ENCODE data around the gene PPY. TPM values are rescaled to one million over a fixed set of nuclear protein-coding genes. Genes with fewer than 3 reads are reported as not detected.
"Not testable (repeated sequence)": the region's sequence is repeated elsewhere in the genome, so short reads cannot be mapped to it uniquely, and the experiment has no call there.

The PPY gene
- polyA plus RNA-seq, 4 donors: 0.34 to 0.65 TPM; not detected in 2

DNA sequence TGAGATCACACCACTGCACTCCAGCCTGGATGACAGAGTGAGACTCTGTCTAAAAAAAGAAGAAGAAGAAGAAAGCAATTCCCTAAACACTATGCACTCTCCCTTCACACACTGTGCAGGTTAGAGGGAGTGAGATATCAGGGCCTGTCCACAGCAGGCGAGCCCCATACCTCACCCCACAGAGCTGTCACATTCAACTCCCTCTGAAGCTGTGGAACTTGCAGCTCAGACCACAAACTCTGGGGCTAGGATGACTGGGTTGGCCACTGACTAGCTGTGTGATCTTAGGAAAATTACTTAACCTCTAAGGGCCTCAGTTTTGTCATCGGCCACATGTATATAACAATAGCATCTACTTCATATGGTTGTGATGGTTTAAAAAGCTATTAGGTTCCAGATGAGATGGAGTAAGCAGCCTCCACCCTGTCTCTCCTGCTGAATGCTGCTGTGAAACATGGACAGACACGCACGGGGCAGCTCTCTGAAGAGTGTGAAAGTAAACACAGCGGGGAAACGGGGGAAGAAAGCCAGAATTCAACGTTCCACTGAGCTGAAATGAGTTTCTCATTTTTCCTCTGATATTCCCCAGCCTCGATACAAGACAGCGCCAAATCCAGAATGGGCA lies 25.1 kb upstream of the PPY start:
- no peak for DNase-seq (ENCODE audit: low read depth in 4 of 4, low spot score in 3 of 4)

DNA sequence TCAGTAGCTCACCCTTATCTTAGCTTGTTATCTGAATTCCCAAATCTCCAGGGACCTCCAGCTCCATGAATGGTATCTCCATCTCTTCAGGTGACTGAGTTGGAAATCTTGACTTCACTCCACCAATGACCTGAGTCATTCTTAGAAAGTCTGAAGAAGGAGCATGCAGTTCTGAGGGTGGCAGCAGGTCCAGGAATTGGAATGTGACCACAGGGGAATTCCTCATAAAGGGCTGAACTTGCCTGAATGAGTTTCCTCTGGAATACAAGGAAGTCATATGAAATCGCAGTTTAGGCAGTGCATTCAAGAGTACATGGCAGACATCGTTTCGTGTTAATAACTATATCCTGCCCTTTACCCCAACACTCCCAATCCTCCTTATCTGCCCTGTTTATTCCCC lies 24.0 kb upstream of the PPY start:
- DNase-seq (ENCODE audit: low read depth in 4 of 4, low spot score in 3 of 4): no peak

DNA sequence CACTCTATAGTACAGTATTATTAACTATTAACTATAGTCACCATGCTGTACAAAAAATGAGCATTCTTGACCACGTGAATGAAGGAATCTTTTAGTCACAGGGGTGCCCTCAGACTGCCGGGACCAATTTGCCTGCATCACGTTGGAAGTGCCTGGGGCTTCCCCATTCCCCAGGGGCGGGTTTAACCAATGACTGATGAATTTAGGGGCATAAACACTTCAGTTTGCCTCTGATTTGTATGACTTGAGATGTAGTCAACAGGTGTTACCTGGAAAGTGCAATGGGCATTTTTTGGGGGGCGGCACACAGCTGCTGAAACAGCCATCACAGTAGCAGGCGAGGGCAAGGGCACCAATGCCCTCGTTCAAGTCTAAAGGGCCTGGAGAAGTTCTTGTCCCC lies 20.2 kb upstream of the PPY start:
- DNase-seq (ENCODE audit: low read depth in 4 of 4, low spot score in 3 of 4): no peak

DNA sequence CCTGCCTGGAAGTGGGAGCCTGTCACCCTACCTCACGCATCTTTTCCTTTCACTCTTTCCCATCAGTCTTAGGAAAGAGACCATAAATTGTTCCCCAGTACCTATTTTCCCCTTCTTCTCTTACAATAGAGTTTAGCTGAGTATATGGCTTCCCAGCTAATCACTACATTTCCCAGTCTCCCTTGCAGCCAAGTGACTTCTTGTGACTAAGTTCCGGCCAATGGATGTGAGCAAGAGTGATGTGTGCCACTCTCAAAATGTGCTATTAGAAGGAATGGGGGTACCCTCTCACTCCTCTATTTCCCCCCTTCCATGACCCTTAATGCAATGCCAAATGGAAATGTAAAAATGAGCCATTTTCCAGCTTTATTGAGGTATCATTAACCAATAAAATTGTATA lies 19.7 kb upstream of the PPY start:
- DNase-seq (ENCODE audit: low read depth in 4 of 4, low spot score in 3 of 4): no peak

DNA sequence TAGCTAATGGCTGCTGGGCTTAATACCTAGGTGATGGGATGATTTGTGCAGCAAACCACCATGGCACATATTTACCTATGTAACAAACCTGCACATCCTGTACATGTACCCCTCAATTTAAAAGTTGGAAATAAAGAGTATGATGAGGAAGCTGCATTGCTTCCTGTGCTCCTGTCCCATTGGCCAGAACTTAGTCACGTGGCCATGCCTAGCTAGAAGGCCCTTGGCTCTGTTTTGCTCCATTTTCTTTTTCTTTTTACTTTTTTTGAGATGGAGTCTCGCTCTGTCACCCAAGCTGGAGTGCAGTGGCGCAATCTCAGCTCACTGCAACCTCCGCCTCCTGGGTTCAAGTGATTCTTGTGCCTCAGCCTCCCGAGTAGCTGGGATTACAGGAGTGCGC lies 19.0 kb upstream of the PPY start:
- DNase-seq (ENCODE audit: low read depth in 4 of 4, low spot score in 3 of 4): not testable (repeated sequence)

DNA sequence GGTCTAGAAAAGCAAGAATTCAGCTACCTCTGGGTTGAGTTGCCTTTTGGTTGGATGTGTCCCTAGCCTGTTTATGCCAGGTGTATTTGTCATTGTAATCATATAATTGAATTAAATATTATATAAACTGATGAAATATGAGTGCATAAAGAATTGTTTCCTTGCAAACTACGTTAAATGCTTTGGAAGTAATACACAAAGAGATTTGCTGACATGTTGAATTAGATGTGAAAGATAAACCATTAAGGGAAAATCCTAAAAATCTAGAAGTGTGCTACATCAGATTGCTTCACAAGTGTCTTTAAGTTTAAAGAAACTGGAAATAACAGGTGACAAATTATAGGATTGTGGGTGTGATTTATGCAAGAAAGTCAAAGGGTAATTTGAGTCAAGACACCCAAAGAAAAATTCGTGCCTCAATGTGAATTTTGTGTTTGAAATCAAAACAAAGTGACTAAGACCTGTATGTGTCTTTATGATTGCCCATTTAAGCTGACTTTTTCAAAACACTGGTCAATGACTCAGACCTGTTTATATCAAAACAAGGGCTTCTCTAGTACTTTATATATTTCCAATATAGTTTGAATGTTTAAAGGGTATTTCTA lies 16.6 kb upstream of the PPY start:
- DNase-seq (ENCODE audit: low read depth in 4 of 4, low spot score in 3 of 4): no peak

DNA sequence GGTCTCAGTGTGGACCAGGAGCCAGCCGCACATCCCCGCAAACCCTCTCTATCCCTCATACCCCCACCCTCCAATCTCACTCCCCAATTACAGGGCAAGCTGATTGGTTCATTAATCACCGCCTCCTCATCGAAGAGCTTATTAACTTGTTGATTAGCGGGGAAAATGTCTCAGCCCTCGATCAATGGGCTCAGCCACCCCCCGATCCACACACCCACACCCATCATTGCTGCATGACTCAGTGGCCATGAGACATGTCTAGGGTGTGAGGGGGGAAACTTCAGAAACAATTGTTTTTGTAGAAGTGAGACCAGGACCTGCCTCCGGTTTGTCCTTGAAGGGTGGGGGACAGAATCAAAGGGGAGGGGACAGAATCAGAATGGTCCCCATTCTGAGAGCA lies 13.9 kb upstream of the PPY start:
- no peak for DNase-seq (ENCODE audit: low read depth in 4 of 4, low spot score in 3 of 4)

DNA sequence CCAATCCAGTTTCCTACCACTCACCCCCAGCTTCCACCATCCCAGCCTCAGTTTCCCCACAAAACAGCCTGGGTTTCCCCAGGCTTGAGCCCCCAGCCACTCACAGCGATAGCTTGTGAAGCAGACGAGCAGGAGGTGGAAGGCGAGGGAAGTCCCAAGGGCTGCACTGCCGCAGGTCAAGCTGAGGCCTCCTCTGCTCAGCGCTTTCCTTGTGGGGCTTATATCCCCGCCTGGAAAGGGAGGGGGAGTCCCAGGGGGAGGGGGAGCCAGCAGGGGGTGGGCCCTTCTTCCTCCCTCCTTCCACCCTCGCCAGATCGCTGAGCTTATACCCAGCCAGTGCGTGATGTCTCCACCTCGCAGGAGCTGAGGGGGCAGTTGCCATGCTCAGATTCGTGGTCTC lies 11.5 kb upstream of the PPY start, which contains the start of gene PYY:
PYY (minus strand) TSS at position 195 of the 400 bp plus-strand sequence. CDS start 457 bp downstream, outside the sequence.
- DNase-seq (ENCODE audit: low read depth in 4 of 4, low spot score in 3 of 4): no peak

DNA sequence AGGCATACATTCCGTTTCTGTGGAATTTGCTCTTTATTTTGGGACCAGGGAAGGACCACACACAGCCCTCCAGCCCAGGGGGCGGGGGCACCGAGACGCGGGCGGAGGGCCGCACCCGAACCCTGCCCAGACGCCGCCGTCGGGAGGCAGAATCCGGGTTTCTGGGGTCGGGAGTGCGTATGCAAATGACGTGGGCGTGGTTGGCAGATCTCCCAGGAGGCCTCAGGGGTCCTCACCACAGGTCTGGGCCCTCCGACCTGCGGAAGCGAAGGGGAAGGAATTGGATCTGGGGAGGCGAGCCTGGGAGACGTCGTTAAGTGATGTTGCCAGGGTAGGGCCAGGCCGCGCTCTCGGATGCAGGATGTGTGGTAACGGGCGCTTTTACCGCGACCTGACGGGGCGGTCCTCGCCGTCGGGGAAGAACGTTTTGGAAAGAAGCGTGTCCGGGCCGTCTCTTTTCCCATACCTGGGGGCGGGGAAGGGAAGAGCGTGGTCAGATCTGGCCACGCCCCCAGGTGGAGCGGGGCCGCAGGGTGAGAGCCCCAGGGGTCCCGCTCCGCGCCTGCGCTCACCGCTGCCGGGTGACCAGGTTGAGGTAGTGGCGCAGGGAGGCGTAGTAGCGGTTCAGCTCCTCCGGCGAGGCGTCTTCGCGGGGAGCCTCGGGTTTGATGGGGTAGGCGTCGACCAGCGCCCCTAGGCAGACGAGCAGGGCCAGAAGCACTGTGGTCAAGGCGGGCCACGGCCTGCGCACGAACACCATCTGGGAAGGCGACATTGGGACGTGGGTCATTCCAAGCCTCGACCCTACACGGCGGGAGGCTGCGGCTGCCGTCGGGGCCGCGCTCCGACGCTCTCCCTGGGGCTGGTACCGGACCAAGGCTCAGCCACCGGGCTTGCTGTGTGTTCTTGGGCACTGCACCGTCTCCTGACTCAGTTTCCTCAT lies 10.7 kb upstream of the PPY start:
- no peak for DNase-seq (ENCODE audit: low read depth in 4 of 4, low spot score in 3 of 4)

DNA sequence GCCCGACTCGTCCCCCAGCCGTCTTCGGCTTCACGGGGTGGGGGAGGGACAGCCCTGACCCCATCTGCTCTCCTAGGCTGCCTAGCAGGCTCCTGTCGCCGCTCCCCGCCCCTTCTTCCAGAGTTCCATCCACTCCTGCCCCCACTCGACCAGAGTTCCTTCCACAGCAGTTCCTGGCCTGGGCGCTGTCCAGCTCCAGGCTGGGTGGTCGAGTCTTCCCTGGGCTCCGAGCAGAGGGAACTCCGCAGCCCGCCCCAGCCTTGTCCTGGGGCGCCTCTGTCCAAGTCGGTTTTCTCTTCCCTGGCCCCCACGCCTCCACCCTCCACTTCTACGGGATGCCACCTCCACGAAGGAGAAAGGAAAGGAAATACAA lies 10.1 kb upstream of the PPY start:
- no peak for DNase-seq (ENCODE audit: low read depth in 4 of 4, low spot score in 3 of 4)

DNA sequence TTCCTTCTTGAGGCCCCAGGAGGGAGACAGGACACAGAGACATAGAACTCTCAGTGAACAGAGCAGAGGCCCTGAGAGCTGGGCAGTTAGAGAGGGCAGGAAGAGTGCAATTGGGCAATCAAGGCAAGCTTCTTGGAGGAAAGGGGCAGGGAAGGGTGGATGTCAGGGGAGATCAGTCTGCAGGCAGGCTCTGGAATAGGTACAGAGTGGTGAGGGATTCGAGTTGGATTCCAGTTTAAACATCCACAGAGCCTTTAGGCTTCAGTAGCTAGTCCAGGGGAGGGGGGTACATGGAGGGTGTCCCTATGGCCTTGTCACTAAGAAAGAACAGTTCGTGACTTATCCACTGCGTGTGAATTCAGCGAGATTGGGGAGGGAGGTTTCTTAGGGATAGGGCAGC lies 9.5 kb upstream of the PPY start:
- DNase-seq (ENCODE audit: low read depth in 4 of 4, low spot score in 3 of 4): no peak

DNA sequence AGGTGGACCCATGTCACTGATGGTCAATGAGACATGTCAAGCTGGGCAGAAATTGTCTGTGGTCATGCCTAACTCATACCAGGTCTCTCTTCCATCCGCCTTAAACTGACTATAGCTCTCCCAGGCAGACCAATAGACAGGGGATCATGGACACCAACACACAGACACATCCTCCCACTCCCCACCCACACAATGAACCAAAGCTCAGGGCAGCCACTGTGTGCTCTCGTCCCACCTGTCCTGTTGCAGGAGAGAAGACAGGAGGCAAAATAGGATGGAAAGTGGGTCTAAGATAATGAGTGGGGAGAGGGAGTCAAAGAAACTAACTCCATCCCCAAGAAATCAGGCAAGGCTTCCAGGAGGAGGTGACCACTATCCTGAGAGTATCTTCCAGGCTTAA lies 8.3 kb upstream of the PPY start:
- DNase-seq (ENCODE audit: low read depth in 4 of 4, low spot score in 3 of 4): no peak

DNA sequence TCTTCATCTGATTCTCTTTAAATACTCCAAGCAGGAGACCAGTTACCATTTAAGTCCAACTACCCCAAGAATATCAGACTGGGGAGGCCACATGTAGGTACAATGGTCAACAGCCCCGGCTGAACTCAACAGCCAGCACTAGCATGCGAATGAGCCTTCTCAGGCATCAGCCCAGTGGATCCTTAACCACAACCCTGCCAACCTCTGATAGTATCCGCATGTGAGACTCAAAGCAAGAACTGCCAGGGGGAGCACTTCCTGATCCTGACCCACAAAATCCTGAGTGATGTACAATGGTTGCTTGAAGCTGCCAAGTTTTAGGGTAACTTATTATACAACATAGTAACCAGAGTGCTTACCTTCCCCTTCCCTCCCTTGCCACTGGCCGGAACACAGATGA lies 7.5 kb upstream of the PPY start:
- no peak for DNase-seq (ENCODE audit: low read depth in 4 of 4, low spot score in 3 of 4)

DNA sequence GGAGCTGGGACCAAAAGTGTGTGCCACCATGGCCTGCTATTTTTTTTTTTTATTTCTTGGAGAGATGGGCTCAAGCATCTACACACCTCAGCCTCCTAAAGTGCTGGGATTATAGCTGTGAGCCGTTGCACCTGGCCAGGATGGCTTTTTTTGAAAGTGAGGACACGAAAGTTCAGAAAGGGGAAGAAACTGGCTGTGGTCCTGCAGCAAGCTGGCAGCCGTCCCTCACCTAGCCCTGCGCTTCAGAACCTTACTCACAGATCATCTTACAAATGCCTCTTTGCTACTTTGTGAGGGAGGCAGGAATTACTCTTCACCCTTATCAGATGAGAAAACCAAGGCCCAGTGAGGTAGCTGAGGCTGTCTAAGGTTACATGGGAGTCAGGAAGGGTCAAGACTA lies 4.5 kb upstream of the PPY start:
- no peak for DNase-seq (ENCODE audit: low read depth in 4 of 4, low spot score in 3 of 4)

DNA sequence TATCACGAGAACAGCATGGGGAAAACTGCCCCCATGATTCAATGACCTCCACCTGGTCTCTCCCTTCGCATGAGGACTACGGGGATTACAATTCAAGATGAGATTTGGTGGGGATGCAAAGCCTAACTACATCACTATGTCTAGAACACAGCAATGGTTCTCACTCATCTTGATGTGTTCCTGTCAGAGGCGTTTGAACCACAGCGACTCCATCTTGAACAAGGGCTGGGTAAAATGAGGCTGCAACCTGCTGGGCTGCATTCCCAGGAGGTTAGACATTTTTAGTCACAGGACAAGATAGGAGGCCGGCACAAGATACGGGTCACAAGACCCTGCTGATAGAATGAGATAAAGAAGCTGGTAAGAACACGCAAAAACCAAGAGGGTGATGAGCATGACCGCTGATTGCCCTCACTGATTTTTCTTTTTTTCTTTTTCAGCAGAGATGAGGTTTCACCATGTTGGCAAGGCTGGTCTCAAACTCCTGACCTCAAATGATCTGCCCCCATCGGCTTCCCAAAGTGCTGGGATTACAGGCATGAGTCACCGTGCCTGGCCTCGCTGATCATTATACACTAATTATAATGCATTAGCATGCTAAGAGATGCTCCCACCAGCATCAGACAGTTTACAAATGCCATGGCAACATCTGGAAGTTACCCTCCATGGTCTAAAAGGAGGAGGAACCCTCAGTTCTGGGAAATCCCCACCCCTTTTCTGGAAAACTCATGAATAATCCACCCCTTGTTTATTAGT lies 3.0 kb upstream of the PPY start:
- no peak for DNase-seq (ENCODE audit: low read depth in 4 of 4, low spot score in 3 of 4)

DNA sequence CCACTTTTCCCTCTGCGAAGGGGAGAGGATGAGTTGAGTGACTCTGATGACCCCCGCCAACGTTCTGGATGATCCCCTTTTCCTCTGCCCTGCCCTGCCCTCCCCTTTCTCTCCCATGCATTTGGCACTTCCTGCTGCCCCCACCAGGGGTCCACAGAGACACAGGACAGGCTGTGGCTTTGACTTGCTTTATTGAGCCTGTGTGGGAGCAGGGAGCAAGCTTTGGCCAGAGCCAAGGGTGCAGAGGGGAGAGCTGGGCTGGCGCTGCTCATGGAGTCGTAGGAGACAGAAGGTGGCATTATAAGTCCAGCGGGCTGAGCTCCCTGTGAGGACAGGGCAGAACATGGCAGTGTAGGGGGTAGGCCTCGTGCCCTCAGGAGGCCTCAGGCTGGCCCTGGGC lies 1.6 kb downstream of the PPY start:
- DNase-seq (ENCODE audit: low read depth in 4 of 4, low spot score in 3 of 4): no peak

DNA sequence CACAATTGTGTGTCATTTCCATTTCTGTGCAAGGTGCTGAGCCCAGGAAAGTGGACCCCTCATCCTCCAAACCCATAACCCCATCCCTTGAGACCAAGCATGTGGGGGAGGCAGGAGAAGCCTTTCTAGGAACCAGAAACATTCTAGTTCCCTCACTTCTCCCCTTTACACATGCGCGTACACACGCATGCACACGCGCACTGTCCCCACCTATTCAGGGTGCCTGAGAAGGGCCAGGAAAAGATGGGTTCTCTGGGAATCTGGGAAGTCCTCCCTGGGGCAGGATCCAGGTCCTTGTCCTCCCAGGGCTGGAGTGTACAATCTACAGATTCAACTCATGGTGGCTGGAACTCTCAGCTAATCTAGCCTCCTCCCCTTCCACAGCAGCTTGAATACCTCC lies 2.4 kb downstream of the PPY start:
- no peak for DNase-seq (ENCODE audit: low read depth in 4 of 4, low spot score in 3 of 4)

DNA sequence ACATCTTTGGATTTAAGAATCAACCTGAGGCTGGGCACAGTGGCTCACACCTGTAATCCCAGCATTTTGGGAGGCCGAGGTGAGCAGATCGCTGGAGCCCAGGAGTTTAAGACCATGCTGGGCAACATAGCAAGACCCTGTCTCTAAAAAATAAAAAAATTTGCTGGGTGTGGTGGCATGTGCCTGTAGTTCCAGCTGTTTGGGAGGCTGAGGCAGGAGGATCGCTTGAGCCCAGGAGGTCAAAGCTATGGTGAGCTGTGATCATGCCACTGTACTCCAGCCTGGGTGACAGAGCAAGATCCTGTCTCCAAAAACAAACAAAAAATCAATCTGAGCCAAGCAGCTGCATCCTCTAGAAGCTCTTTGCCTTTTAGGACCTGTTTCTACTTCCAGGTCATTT lies 2.8 kb downstream of the PPY start:
- DNase-seq (ENCODE audit: low read depth in 4 of 4, low spot score in 3 of 4): not testable (repeated sequence)

DNA sequence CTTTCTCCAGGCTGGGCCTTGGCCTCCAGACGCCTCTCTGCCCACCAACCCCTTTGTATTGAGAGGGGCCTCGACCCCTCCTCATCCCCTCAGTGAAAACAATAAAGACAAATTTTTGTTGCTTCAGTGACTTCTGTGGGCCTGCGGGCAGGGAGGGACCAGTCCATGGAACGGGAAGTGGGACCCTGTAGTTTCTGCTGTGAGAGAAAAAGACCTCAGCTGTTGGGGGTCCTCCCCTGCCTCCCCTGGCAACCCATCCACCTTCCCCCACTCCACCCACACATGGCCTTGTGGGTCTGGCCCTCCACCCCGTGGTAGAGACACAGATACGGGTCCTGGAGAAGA lies 3.5 kb downstream of the PPY start:
- DNase-seq (ENCODE audit: low read depth in 4 of 4, low spot score in 3 of 4): no peak

DNA sequence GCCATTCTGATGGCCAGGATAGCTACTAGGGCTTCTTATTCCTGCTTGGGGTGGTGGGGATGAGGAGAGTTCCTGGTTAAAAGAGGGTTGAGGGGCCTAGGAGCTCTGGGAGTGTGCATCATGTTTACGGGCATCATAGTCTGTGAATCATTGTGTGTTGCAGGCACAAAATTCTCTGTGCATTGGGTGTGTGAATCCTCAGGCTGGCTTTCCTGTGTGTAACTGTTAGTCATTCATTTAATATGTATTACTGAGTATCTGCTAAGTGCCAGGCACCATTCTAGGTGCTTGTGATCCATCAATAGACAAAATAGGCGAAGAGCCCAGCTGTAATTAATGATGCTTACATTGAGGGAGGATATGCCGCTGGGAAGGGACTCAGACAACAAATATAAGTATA lies 5.8 kb downstream of the PPY start:
- no peak for DNase-seq (ENCODE audit: low read depth in 4 of 4, low spot score in 3 of 4)

DNA sequence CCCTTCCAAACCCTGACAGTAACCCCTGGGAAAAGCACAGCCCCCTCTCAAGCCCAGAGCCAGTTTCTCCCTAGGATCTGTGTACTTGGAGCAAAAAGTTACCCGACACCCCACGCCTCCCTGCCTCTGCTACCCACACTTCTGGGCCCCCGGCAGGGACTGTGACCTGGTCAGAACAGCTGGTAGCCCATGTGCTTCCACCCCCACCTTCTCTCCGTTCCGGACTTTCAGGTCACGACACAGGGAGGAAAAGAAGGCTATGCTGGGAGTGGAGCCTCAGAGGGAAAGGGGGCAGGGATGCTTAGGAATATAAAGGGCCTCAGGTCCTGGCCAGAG lies 6.4 kb downstream of the PPY start:
- DNase-seq (ENCODE audit: low read depth in 4 of 4, low spot score in 3 of 4): no peak
